Activated CD4-positive, alpha-beta T cell treated with anti-CD3 and anti-CD28 coated beads, Interleukin-2, amount 50 U/mL, for 24 hours (primary cell): ENCODE measurements around the gene PANK4.
A peak's percentile ranks its signal among the peaks of the same experiment; 100 is the strongest.
"Not testable (repeated sequence)": the region's sequence is repeated elsewhere in the genome, so short reads cannot be mapped to it uniquely, and the experiment has no call there.

Source experiments
- DNase-seq, 2 donors: peaks; one replicate each; pipeline ENCODE4 v3.0.0-alpha.2; 2020; ENCODE audit warnings: low read depth in 1 of 2, low spot score in 1 of 2

PANK4 gene

GRCh38 chr1:2559509-2560298, 33.3 kb upstream of the PANK4 start:
- no peak for DNase-seq

GRCh38 chr1:2558861-2559260, 32.5 kb upstream of the PANK4 start:
- no peak for DNase-seq

GRCh38 chr1:2558420-2558819, 32.0 kb upstream of the PANK4 start:
- no peak for DNase-seq

DNA sequence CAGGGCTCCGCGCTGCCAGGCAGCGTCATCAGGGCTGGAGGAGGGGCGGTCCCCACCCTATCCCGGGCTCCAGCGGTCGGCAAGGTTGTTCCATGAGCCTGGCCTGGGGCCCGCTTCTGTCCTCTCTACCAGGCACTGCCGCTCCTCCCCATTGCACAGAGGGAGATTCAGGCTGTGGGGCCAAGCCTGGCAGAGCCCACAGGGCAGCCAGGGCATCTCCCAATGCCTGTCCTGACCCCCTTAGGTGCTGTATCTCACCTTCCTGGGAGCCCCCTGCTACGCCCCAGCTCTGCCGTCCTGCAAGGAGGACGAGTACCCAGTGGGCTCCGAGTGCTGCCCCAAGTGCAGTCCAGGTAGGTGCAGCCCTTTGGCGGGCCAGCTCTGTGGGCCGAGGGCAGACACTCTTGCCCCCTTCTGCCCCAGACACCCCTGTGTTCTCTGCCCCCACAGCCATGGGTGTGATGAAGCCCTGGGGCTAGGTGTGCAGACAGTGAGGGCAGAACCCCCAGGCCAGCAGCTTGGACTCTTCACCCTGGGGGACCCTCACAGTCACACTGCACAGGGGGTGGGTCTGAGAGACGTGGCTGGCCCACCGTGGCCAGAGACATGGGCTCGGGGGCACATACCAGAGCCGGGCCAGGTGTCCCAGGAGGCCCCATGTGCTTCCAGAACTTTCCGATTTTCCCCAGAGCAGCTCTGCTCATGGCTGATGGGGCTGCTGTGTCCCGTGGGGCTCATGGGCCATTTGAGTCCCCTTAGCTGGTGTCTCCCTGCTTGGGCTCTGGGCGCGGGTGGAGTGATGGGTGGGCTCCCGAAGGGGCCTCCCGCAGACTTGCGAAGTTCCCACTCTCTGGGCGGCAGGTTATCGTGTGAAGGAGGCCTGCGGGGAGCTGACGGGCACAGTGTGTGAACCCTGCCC, 31.3 kb upstream of the PANK4 start:
- no peak for DNase-seq

DNA sequence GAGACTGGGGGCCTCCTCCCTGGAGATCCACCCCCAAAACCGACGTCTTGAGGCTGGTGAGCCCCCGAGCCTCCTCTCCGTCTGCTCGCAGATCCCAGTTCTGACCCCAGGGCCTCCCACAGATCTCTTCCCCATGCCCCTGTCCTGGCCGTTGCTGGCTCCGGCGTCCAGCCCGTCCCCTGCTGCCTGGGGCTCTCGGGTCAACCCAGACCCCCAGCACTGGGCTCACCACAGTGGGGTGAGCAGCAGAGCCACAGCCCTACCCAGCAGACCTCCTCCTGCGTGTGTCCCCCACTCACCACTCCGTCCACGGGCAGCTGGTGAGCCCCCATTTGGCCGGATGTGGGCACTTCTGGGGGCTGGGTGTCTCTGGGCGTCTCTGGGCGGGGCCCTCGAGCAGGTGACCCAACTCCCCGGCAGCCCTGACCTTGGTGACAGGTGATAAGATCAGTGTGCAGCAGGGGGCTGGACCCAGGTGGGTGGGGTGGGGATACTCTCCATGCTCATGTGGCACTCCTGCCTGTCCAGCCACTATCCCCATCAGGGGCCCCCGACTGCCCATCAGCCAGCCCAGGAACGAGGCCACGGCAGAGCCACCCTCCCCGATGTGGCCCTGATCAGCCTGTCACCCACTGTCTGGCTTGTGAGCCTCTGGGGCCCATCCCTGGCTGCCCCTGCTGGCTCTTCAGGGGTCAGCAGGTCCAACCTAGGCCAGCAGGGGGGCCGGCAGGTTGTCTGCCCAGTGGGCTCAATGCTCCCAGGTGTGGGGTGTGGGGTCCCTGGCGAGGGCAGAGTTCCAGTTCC, 30.5 kb upstream of the PANK4 start:
- no peak for DNase-seq

GRCh38 chr1:2556277-2556677, 29.9 kb upstream of the PANK4 start, which contains the start of gene TNFRSF14:
TSS of gene TNFRSF14 (plus strand) at chr1:2556371. CDS start at chr1:2556665, 294 bp downstream.
- DNase-seq = peak; percentile 56 to 62

- DNase-seq = peak; percentile 52 to 68
Measured at GRCh38 chr1:2555634-2556276, 29.4 kb upstream of the PANK4 start.

DNA sequence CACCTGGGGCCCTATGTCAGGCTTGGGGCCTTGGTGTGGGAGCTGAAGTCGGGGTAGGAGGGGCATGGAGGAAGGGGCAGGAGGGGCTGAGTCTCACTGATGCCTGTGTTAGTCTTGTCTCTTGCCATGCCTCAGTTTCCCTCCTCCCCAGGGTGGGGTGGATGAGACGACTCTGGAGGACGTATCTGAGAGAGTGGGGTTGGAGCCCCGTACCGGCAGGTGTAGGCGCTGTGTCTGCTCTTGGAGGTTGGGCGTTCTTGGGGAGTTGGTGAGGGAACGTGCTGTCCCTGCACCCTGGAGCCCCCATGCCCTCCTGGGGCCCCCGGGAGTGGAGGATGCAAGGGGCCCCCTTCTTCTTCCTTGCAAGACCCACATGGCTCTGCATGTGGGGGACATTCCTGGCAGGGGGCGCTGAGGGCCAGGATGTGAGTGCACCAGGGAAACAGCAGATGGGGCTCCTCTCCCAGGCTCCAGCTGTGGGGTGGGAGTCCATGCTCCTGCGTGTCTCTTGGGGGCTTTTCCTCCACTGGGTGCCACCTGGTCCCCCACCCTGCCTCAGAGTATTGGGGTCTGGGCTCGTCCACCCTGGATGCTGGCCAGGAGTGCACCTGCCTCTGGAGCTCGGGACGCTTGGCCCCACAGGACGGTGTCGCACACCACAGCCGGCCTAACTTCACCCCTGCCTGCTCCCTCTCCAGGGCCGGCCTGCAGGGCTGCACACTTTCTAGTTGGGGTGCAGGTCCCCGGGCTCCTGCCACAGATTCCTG, 28.4 kb upstream of the PANK4 start:
- DNase-seq = no peak

- no peak for DNase-seq
Measured at GRCh38 chr1:2553871-2554620, 27.6 kb upstream of the PANK4 start.

- DNase-seq = not testable (repeated sequence)
Measured at GRCh38 chr1:2553076-2553475, 26.7 kb upstream of the PANK4 start.

GRCh38 chr1:2552189-2552588, 25.8 kb upstream of the PANK4 start:
- no peak for DNase-seq

DNA sequence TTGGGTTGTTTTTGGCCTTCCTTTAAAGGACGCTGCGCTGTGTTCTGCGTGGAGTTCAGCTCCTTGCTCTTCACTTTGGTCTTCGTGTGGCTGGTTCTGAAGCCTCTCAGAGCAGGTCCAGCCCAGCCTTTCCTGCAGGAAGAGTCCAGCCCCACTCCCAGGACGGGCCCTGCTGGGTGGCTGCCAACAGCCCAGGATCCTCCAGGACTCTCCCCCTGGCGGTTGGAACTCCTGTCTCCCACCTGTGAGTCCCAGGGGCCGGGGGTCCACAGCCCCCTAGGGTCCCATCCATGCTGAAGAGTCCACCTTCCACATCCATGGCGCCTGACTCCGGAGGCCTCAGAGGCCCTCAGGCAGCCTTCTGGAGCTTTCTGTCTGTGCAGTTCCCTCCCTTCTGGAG, 25.1 kb upstream of the PANK4 start:
- DNase-seq = not testable (repeated sequence)

- not testable (repeated sequence) for DNase-seq
Measured at GRCh38 chr1:2550309-2550861, 24.0 kb upstream of the PANK4 start.

- DNase-seq = not testable (repeated sequence)
Measured at GRCh38 chr1:2549367-2550029, 23.1 kb upstream of the PANK4 start.

DNA sequence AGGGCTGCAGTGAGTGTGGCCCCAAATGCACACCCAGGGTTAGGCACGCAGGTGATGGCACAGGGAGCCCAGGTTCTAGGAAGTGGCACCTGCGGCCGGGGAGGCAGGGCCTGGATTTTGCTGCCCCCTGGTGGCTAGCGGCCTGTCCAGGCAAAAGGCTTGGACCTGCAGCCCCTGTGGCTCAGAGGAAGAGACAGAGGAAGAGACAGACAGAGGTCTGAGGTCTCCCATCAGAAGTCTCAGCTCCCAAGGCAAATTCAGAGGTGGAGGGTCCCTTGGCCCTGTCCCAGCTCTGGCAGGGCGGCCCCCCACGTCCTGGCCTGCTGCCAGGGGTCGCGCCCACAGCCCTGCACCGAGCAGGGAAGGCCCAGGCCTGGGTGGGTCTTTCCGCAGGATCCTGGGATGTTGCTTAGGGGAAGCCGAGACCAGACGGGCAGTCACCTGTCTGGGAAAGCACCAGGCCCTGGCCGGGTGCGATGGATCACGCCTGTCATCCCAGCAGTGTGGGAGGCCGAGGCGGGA, 21.7 kb upstream of the PANK4 start:
- DNase-seq = peak; percentile 71 to 76

- DNase-seq = no peak
Measured at GRCh38 chr1:2547210-2548067, 21.0 kb upstream of the PANK4 start.

DNA sequence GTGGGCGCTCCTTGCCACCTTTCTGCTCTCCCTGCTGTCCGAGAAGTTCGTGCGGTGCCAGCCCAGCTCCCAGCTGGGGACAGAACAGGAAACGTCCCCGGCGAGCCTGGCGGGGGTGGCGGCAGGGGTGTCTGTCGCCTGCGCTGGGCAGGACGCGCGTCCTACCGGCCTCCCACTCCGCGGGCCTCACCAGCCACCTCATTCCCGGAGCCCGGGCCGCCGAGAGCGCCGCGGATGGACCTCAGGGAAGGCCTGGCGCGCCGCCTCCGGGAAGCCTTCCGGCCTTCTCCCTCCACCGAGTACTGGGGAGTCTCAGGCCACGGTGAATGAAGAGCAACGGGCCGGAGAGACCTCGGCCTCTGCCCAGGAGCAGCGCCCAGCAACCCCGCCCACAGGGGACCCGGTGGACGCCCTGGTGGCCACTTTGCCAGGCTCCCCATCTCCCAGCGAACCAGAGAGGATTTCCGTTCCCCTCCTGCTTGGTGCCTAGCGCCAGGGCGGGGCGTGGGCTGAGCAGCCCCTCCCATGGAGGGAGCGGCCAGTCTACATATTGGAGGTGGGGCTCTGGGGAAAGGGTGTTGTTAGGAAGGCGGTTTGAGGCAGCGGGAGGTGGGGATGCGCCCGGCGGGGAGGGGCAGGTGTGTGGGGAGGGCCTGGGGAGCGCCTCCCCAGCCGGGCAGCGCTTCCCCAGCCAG, 20.3 kb upstream of the PANK4 start:
- DNase-seq = peak in 1 of 2 donors; percentile 79
